Esophagus (tissue), 2 donors: ENCODE data around the gene EPGN. TPM values are rescaled to one million over a fixed set of nuclear protein-coding genes. Genes with fewer than 3 reads are reported as not detected.
"Not testable (repeated sequence)": the region's sequence is repeated elsewhere in the genome, so short reads cannot be mapped to it uniquely, and the experiment has no call there.

ENCODE experiments used
- H3K27ac ChIP-seq, 2 donors: one replicate each; pipeline ENCODE4 v1.5.1; 2013; ENCODE audit warnings: low read depth in 2 of 2, mild to moderate bottlenecking in 2 of 2, inconsistent platforms in 1 of 2, low read length in 1 of 2, moderate library complexity in 1 of 2
- H3K27me3 ChIP-seq, 2 donors: one replicate each; pipeline ENCODE4 v1.6.1; 2013; ENCODE audit warnings: low read length in 2 of 2, control low read depth in 1 of 2, mild to moderate bottlenecking in 1 of 2; ENCODE audit not compliant: insufficient read depth in 2 of 2, control insufficient read depth in 1 of 2
- H3K36me3 ChIP-seq, 2 donors: one replicate each; pipeline ENCODE4 v1.6.1; 2013; ENCODE audit warnings: low read length in 1 of 2; ENCODE audit not compliant: control insufficient read depth in 2 of 2, insufficient read depth in 2 of 2
- H3K4me1 ChIP-seq, 2 donors: one replicate each; pipeline ENCODE4 v1.6.1; 2013; ENCODE audit warnings: low read length in 1 of 2; ENCODE audit not compliant: control insufficient read depth in 2 of 2, insufficient read depth in 2 of 2
- H3K4me3 ChIP-seq, 2 donors: one replicate each; pipeline ENCODE4 v1.5.1; 2013; ENCODE audit warnings: low read length in 2 of 2, mild to moderate bottlenecking in 2 of 2, low read depth in 1 of 2, moderate library complexity in 1 of 2
- H3K9me3 ChIP-seq, 2 donors: one replicate each; pipeline ENCODE4 v1.6.1; 2013; ENCODE audit warnings: mild to moderate bottlenecking in 2 of 2, low read depth in 1 of 2, low read length in 1 of 2, moderate library complexity in 1 of 2; ENCODE audit not compliant: control insufficient read depth in 2 of 2, insufficient read depth in 1 of 2
- WGBS, 2 donors: extraction: QIAGEN DNeasy Blood & Tissue Kit; methylation state at CpG; one replicate each; pipeline ENCODE4 v1.1.7; 2013; 5-methylcytosine and 5-hydroxymethylcytosine counted together
- polyA plus RNA-seq, 2 donors: library from polyadenylated mRNA; stranded (reverse); fragments of 200-250 nt; gene quantifications; one replicate each; pipeline ENCODE4 v1.2.3, GENCODE V29; 2013
- donor health status: healthy with polysubstance abuse.
- donor health status: Bipolar disorder and iron deficiency.

Gene EPGN
- polyA plus RNA-seq, 2 donors, result 12.8 to 63.1 TPM

DNA sequence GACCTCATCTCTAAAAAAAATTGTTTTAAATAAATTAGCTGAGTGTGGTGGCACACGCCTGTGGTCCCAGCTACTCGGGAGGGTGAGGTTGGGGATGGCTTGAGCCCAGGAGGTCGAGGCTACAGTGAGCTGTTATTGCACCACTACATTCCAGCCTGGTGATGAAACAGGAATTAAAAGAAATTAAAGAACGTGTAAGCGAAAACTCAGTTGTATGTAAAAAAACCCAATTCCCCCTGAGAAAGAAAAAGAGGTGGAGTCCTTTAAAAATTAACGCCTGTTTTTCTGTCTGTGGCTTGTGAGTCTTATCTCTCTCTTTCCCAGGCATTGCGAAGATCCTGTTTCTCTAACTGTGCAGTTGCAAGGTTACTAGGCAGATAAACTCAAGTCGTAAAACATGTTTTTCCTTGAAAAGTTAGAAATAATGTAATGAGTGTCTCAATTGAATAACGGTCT is 22.1 kb downstream of the EPGN start:
- Histone ChIP-seq H3K4me1 (no peaks in the 10 kb centered on the region), H3K27ac (no peak overlapping the region), H3K4me3 (no peak overlapping the region), H3K36me3 (no peaks in the 10 kb centered on the region), H3K27me3 (no peaks in the 10 kb centered on the region), H3K9me3 (no peaks in the 10 kb centered on the region)
- WGBS, 2 donors, result 70 to 77% methylated on average over 9 of the region's 9 CpGs

DNA sequence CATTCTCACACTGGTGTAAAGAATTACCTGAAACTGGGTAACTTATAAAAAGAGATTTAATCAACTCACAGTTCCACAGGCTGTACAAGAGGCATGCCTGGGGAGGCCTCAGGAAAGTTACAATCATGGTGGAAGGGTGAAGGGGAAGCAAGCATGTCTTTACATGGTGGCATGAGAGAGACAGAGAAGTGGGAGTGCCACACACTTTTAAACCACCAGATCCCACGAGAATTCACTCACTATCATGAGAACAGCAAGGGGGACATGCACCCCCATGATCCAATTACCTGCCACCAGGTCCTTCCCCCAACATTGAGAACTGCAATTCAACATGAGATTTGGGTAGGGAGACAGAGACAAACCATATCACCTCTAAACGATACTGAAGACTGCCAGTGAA is 23.0 kb downstream of the EPGN start:
- H3K27ac ChIP-seq, result no peak overlapping the region
- no peak overlapping the region for H3K4me3 ChIP-seq
- 75 to 76% methylated on average over 2 of the region's 2 CpGs for WGBS, 2 donors
- H3K9me3 ChIP-seq, result no peaks in the 10 kb centered on the region
- no peaks in the 10 kb centered on the region for H3K36me3 ChIP-seq
- H3K4me1 ChIP-seq, result no peaks in the 10 kb centered on the region
- H3K27me3 ChIP-seq, result no peaks in the 10 kb centered on the region

DNA sequence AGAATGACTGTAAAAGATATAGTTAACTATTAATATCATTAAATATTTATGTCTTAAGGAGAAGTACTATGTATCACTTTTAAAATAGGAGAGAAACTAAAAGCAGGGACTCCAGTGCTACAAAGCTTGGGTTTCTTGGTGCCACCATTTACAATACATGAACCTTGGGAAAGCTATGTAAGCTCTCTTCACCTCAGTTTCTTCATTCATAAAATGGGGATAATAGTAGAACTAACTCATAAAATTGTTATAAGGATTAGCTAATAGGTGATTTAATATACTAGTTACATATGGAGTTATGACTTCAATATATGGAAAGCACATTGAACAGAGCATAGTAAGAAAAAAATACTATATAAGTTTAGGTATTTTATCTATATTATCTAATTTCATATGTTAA is 23.7 kb downstream of the EPGN start:
- H3K27me3 ChIP-seq, result no peaks in the 10 kb centered on the region
- no peaks in the 10 kb centered on the region for H3K4me1 ChIP-seq
- H3K9me3 ChIP-seq, result no peaks in the 10 kb centered on the region
- H3K36me3 ChIP-seq, result no peaks in the 10 kb centered on the region
- H3K4me3 ChIP-seq, result no peak overlapping the region
- no peak overlapping the region for H3K27ac ChIP-seq

DNA sequence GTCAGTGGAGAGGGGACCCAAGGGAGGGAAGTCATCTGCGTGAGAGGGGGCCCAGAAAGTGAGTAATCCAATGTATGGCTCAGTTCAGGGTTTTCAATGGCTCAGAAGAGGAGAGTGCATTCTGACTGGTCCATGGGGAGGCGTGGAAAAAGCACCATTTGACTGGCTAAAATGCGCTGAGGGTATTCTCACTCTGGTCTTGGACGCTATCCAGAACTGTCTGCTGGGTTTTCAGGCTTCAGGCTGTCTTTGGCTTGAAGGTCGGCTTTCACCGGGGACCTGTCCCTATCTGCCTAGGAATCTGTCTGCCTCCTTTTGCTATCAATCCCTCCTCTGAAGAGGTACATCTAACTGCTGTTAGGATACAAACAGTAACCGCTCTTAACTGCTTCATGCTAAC is 26.4 kb downstream of the EPGN start:
- Histone ChIP-seq H3K4me1 (no peaks in the 10 kb centered on the region), H3K27me3 (no peaks in the 10 kb centered on the region), H3K4me3 (no peak overlapping the region), H3K36me3 (no peaks in the 10 kb centered on the region), H3K27ac (no peak overlapping the region), H3K9me3 (no peaks in the 10 kb centered on the region)
- 88 to 93% methylated on average over 7 of the region's 7 CpGs for WGBS, 2 donors

DNA sequence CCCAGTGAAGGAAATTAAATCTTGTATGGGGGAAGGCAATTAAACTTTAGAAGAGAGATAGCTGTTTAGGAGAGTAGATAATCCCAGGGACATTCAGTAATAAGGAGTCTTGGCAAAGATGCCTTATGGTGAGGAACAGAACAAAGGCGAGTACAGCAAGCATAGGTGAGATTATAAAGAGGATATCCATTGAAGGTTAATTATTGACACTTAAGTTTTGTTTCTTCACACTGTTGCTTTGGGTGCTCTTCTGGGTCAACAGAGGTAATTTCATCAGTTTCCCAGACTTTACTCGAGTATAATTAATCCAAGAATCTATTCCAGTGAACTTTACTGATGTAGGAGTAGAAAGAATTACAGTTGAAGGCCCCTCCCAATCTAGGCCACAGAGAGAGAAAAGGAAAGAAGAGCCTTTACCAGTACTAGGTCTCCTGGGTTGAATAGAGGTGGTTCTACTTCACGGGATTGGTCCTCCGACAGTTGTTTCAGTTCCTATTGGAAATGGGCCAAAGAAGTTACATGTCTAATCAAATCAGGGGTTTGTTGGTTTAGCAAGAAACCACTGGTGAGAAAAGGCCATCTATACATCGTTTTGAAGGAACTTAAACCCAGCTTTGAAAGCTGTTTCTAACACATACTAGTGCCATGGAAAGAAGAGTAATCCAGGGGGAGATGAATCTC is 27.2 kb downstream of the EPGN start:
- Histone ChIP-seq H3K27me3 (no peaks in the 10 kb centered on the region), H3K36me3 (no peaks in the 10 kb centered on the region), H3K9me3 (no peaks in the 10 kb centered on the region), H3K4me1 (no peaks in the 10 kb centered on the region), H3K27ac (no peak overlapping the region), H3K4me3 (no peak overlapping the region)
- 68 to 73% methylated on average over 5 of the region's 5 CpGs for WGBS, 2 donors

DNA sequence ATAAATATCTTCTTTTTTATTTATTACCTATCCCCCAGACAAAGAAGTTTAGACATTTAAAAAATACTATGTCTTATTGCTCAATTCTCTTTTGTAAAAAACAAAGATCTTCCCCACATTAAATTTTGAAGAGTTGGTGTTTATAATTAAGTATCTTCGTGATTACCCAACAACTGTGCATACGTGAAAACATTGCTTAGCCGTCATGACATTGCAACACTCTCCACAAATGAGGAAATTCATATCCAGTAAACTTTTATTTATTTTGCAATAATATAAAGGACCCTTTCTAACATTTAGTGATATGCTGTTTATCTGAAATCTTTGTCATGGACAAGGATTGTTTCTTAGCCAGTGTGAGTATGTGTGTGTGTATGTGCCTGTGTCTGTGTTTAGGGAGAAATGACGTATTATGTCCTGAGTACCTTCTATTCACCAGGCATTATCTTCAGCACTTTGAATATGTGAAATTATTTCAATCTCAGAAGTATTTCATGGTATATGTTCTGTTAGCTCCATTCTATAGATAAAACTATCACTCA is 30.6 kb downstream of the EPGN start:
- WGBS, 2 donors, result 81% methylated on average over 4 of the region's 4 CpGs
- no peak overlapping the region for H3K4me3 ChIP-seq
- H3K27ac ChIP-seq, result no peak overlapping the region
- peaks cover 0 to 3% of the 10 kb centered on the region in 2 donors for H3K9me3 ChIP-seq
- H3K4me1 ChIP-seq, result no peaks in the 10 kb centered on the region
- no peaks in the 10 kb centered on the region for H3K36me3 ChIP-seq
- no peaks in the 10 kb centered on the region for H3K27me3 ChIP-seq

DNA sequence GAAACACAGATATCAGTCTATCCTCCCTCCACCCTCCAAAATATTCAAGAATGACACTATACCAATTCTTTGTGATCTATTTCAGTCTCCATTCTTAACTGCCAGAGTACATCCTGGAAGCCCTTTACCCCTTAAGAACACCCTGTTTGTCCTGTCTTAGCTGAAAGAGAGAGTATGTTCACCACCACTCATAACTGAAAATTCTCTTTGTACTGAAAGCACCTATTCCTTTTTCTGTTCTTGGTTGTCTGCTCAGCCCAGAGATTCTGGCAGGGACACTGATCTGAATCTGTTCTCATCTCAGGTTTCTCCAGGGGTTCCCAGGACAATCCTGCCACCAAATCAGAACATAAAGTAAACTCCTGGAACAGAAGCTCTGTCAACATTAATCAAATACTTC is 31.2 kb downstream of the EPGN start:
- H3K36me3 ChIP-seq, result no peaks in the 10 kb centered on the region
- H3K9me3 ChIP-seq, result peaks cover 3 to 8% of the 10 kb centered on the region in 2 donors
- no peaks in the 10 kb centered on the region for H3K4me1 ChIP-seq
- H3K27me3 ChIP-seq, result no peaks in the 10 kb centered on the region
- no peak overlapping the region for H3K4me3 ChIP-seq
- no peak overlapping the region for H3K27ac ChIP-seq

DNA sequence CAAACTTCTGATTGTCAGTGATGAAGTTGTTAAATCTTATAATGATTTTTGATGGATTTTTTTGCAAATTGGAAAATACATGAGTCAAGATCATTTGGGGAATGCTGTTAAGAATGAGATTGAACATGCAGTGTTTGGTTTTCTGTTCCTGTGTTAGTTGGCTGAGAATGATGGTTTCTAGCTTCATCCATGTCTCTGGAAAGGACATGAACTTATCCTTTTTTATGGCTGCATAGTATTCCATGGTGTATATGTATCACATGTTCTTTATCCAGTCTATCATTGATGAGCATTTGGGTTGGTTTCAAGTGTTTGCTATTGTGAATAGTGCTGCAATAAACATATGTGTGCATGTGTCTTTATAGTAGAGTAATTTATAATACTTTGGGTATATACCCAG is 32.2 kb downstream of the EPGN start:
- H3K9me3 ChIP-seq, H3K27me3 ChIP-seq, H3K36me3 ChIP-seq, H3K4me1 ChIP-seq, H3K4me3 ChIP-seq, H3K27ac ChIP-seq: not testable (repeated sequence)

DNA sequence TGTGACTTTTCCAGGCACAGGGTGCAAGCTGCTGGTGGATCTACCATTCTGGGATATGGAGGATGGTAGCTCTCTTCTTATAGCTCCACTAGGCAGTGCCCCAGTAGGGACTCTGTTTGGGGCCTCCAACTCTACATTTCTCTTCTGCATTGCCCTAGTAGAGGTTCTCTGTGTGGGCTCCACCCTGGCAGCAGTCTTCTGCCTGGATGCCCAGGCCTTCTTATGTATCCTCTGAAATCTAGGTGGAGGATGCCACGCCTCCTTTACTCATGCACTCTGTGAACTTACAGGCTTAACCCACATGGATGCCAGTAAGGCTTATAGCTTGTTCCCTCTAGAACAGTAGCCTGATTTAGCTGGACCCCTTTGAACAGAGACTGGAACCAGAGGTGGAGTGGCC is 35.8 kb downstream of the EPGN start:
- Histone ChIP-seq H3K27ac (no peak overlapping the region), H3K9me3 (peaks cover 3 to 8% of the 10 kb centered on the region in 2 donors)
- WGBS, 2 donors, result 44 to 68% methylated on average over 1 of the region's 1 CpG

DNA sequence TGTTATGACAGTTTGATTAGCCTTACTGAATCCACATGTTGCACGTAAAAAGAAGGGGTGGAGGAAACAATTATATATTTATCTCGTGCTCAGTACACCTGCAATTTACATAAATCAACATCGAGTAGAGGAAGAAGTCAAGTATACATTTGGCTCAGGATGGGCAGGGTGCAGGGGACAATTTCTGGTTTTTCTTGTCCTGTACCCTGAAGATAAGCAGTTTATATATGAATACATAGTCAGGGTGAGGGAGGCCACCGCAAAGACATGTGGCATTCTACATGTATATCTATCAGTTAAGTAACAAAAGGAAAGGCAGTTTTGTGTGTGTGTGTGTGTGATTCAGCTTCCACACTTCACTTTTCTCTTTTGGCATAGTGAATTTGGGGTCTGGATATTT is 45.6 kb downstream of the EPGN start:
- Histone ChIP-seq H3K36me3 (no peaks in the 10 kb centered on the region), H3K27me3 (no peaks in the 10 kb centered on the region), H3K4me1 (no peaks in the 10 kb centered on the region), H3K9me3 (no peaks in the 10 kb centered on the region), H3K4me3 (no peak overlapping the region), H3K27ac (no peak overlapping the region)
- WGBS, 2 donors, result 60 to 65% methylated on average over 4 of the region's 4 CpGs

More for the DNA sequence above, 35.8 kb downstream of the EPGN start:
- H3K4me1 ChIP-seq, result no peaks in the 10 kb centered on the region
- no peak overlapping the region for H3K4me3 ChIP-seq
- H3K27me3 ChIP-seq, result no peaks in the 10 kb centered on the region
- no peaks in the 10 kb centered on the region for H3K36me3 ChIP-seq
